Smooth muscle cell (in vitro differentiated cells): Measurements from ENCODE around the gene RPL35A. TPM values are rescaled to one million over a fixed set of nuclear protein-coding genes. Genes with fewer than 3 reads are reported as not detected.
"Not testable (repeated sequence)": the region's sequence is repeated elsewhere in the genome, so short reads cannot be mapped to it uniquely, and the experiment has no call there.

ENCODE experiments used
- DNase-seq: peaks from one replicate; lab custom pipeline; 2025; ENCODE audit not compliant: unreplicated experiment; lab: John Stamatoyannopoulos, UW
- H2AFZ ChIP-seq: fragments of 200-600 bp; sonication (generic); 2 replicates; pipeline ENCODE4 v1.6.0; 2016; ENCODE audit warnings: antibody characterized with exemption, low read depth, mild to moderate bottlenecking
- H3F3A ChIP-seq: fragments of 200-600 bp; sonication (generic); 2 replicates; pipeline ENCODE4 v1.6.0; 2017; ENCODE audit warnings: antibody characterized with exemption, low read depth
- H3K27ac ChIP-seq: fragments of 200-600 bp; sonication (generic); 2 replicates; pipeline ENCODE4 v1.5.1; 2016; ENCODE audit warnings: low read depth, mild to moderate bottlenecking
- H3K27me3 ChIP-seq: fragments of 200-600 bp; sonication (generic); 2 replicates; pipeline ENCODE4 v1.6.1; 2016; ENCODE audit warnings: low read depth, mild to moderate bottlenecking
- H3K36me3 ChIP-seq: fragments of 200-600 bp; sonication (generic); 2 replicates; pipeline ENCODE4 v1.5.1; 2016; ENCODE audit warnings: low read depth
- H3K4me1 ChIP-seq: fragments of 200-600 bp; sonication (generic); 2 replicates; pipeline ENCODE4 v1.5.1; 2016; ENCODE audit warnings: low read depth
- H3K4me2 ChIP-seq: fragments of 200-600 bp; sonication (generic); 2 replicates; pipeline ENCODE4 v1.6.0; 2016; ENCODE audit warnings: mild to moderate bottlenecking
- H3K4me3 ChIP-seq: fragments of 200-600 bp; sonication (generic); 2 replicates; pipeline ENCODE4 v1.5.1; 2016; ENCODE audit warnings: mild to moderate bottlenecking
- H3K79me2 ChIP-seq: fragments of 200-600 bp; sonication (generic); 2 replicates; pipeline ENCODE4 v1.6.0; 2016; ENCODE audit warnings: low read depth, mild to moderate bottlenecking
- H3K9ac ChIP-seq: fragments of 200-600 bp; sonication (generic); 2 replicates; pipeline ENCODE4 v1.6.0; 2016; ENCODE audit warnings: low read depth
- H3K9me3 ChIP-seq: fragments of 200-600 bp; sonication (generic); replicated peaks from 2 replicates; pipeline ENCODE4 v1.5.1; 2016; ENCODE audit warnings: low read depth
- H4K20me1 ChIP-seq: fragments of 200-600 bp; sonication (generic); 2 replicates; pipeline ENCODE4 v1.6.0; 2016; ENCODE audit warnings: low read depth
- WGBS: methylation state at CpG from one replicate; pipeline ENCODE4 v1.1.7; 2016; ENCODE audit warnings: low lambda C conversion rate; 5-methylcytosine and 5-hydroxymethylcytosine counted together
- polyA plus RNA-seq: library from polyadenylated mRNA; unstranded; fragments of >200 nt; fragmentation: Nextera tagmentation; extraction: Ambion mirVana; gene quantifications from 2 replicates; pipeline ENCODE4 v1.2.1, GENCODE V29; 2016
- total RNA-seq: library from RNA; depleted of rRNA; stranded (reverse); fragments of >200 nt; gene quantifications from 2 replicates; pipeline ENCODE4 v1.2.3, GENCODE V29; 2014
- TF ChIP-seq, protein P1 (sequence below): fragments of 200-600 bp; sonication (generic); IDR thresholded peaks from 2 replicates; pipeline ENCODE4 v1.5.1; 2017; ENCODE audit warnings: borderline replicate concordance, mild to moderate bottlenecking, antibody characterized with exemption; ENCODE audit not compliant: insufficient read depth, poor library complexity, severe bottlenecking

RPL35A gene
- total and polyA plus RNA-seq, 2 experiments from 2014 or later = 778 to 1,156 TPM

- H3K79me2 ChIP-seq = no peaks in the 10 kb centered on the region
- H2AFZ ChIP-seq = no peak overlapping the region
- H3F3A ChIP-seq = peaks cover 11% of the 10 kb centered on the region
- H3K36me3 ChIP-seq = no peaks in the 10 kb centered on the region
- H3K9ac ChIP-seq = no peak overlapping the region
- H3K4me2 ChIP-seq = no peak overlapping the region
- H4K20me1 ChIP-seq = no peaks in the 10 kb centered on the region
- DNase-seq = no peak
- TF ChIP-seq, protein P1, sequence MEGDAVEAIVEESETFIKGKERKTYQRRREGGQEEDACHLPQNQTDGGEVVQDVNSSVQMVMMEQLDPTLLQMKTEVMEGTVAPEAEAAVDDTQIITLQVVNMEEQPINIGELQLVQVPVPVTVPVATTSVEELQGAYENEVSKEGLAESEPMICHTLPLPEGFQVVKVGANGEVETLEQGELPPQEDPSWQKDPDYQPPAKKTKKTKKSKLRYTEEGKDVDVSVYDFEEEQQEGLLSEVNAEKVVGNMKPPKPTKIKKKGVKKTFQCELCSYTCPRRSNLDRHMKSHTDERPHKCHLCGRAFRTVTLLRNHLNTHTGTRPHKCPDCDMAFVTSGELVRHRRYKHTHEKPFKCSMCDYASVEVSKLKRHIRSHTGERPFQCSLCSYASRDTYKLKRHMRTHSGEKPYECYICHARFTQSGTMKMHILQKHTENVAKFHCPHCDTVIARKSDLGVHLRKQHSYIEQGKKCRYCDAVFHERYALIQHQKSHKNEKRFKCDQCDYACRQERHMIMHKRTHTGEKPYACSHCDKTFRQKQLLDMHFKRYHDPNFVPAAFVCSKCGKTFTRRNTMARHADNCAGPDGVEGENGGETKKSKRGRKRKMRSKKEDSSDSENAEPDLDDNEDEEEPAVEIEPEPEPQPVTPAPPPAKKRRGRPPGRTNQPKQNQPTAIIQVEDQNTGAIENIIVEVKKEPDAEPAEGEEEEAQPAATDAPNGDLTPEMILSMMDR = no peak
- no peaks in the 10 kb centered on the region for H3K9me3 ChIP-seq
- WGBS = 95% methylated on average over 5 of the region's 5 CpGs
- no peaks in the 10 kb centered on the region for H3K27me3 ChIP-seq
- H3K4me3 ChIP-seq = no peak overlapping the region
- no peak overlapping the region for H3K27ac ChIP-seq
- H3K4me1 ChIP-seq = peaks cover 15% of the 10 kb centered on the region
Measured at GRCh38 chr3:197963019-197963637, 13.1 kb downstream of the RPL35A start.

DNA sequence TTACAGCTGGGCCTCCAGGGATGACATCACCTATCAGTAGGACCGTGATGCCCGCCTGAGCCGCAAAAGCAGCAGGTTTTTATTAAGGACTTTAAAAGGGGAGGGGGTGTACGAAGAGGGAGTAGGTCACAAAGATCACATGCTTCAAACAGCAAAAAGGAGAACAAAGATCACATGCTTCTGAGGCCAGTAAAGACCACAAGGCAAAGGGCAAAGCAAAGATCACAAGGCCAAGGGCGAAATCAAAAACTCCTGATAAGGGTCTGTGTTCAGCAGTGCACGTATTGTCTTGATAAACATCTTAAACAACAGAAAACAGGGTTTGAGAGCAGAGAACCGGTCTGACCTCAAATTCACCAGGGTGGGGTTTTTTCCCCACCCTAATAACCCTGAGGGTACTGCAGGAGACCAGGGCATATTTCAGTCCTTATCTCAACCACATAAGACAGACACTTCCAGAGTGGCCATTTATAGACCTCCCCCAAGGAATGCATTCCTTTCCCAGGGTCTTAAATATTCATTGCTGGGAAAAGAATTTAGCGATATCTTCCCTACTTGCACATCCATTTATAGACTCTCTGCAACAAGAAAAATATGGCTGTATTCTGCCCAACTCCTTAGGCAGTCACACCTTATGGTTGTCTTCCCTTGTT, 17.5 kb downstream of the RPL35A start:
- H2AFZ ChIP-seq, H3K79me2 ChIP-seq, H3K9ac ChIP-seq, H3K9me3 ChIP-seq, H3F3A ChIP-seq, H3K27ac ChIP-seq, H3K4me1 ChIP-seq, H3K36me3 ChIP-seq, DNase-seq, H3K4me2 ChIP-seq, H4K20me1 ChIP-seq, H3K27me3 ChIP-seq, H3K4me3 ChIP-seq: not testable (repeated sequence)
- WGBS = 95% methylated on average over 8 of the region's 8 CpGs

- no peaks in the 10 kb centered on the region for H4K20me1 ChIP-seq
- H3K4me1 ChIP-seq = no peaks in the 10 kb centered on the region
- WGBS = 81% methylated on average over 3 of the region's 3 CpGs
- H3K9ac ChIP-seq = no peak overlapping the region
- H2AFZ ChIP-seq = no peak overlapping the region
- DNase-seq = no peak
- no peaks in the 10 kb centered on the region for H3F3A ChIP-seq
- no peaks in the 10 kb centered on the region for H3K9me3 ChIP-seq
- H3K36me3 ChIP-seq = no peaks in the 10 kb centered on the region
- H3K4me2 ChIP-seq = no peak overlapping the region
- no peaks in the 10 kb centered on the region for H3K79me2 ChIP-seq
- no peaks in the 10 kb centered on the region for H3K27me3 ChIP-seq
- H3K4me3 ChIP-seq = no peak overlapping the region
- H3K27ac ChIP-seq = no peak overlapping the region
- TF ChIP-seq, protein P1 = no peak
Measured at GRCh38 chr3:197970588-197970987, 20.6 kb downstream of the RPL35A start.

- Histone ChIP-seq H3K79me2 (no peaks in the 10 kb centered on the region), H3K9me3 (no peaks in the 10 kb centered on the region), H3K4me1 (no peaks in the 10 kb centered on the region), H2AFZ (no peak overlapping the region), H4K20me1 (no peaks in the 10 kb centered on the region), H3K27ac (no peak overlapping the region), H3K27me3 (no peaks in the 10 kb centered on the region), H3K36me3 (peaks cover 5% of the 10 kb centered on the region), H3K4me3 (no peak overlapping the region), H3K9ac (no peak overlapping the region), H3K4me2 (no peak overlapping the region), H3F3A (no peaks in the 10 kb centered on the region)
- no peak for DNase-seq
- 90% methylated on average over 1 of the region's 1 CpG for WGBS
- TF ChIP-seq, protein P1 = no peak
Measured at GRCh38 chr3:197974016-197974415, 24.0 kb downstream of the RPL35A start.
